ENCODE measurements around the gene FBLN5.

FBLN5 gene

DNA sequence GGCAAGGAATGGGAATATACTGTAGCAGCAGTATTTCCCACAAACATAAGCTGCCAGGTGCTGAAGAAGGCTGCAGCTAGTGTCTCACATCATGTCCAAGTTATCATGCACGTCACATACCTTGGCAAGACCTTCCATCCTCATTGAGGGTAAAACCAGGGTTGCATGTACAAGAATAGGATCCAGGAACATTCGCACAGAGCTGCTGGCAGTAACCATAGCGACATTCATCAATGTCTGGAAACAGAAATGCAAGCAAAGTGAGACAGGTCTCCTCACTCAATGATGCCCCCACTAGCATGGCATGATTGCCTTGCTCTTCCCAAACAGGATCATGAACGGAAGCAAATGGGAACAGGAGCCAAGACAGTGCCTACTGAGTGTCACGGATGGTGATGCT is 56.4 kb downstream of the FBLN5 start:
- TF ChIP-seq Cebpa-rat (IDR thresholded peaks at IDR 0.05): no peak
- no peaks in the 10 kb centered on the region for H3K9me3 ChIP-seq
- H3K27ac ChIP-seq: no peak overlapping the region
- H4K20me1 ChIP-seq: no peaks in the 10 kb centered on the region
- H3K4me1 ChIP-seq: no peaks in the 10 kb centered on the region
- no peak overlapping the region for H3K4me2 ChIP-seq
- H3K9ac ChIP-seq: no peak overlapping the region
- H3K36me3 ChIP-seq: no peaks in the 10 kb centered on the region
- no peak overlapping the region for H3K4me3 ChIP-seq
- H3K27me3 ChIP-seq: no peaks in the 10 kb centered on the region

DNA sequence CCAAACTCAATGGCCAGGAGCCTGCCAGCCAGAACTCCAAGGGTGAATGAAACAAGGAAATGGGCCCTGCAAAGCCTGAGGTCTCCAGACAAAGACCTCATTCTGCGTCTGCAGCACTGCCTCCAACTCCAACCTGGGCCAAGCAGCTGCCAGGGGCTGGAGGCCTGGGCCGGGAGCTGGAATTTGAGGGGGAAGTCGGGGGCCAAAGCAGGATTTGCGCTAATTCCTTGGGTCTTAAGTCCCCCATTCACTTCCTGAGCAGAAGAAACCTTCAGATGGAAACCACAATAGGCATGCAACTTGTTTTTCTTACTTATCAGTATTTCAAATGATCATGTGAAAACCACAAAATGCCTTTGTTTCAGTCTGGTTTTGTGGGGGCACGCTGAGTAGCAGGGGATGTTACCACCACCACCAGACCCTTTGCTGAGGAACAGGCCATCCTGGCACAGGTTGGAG is 57.2 kb downstream of the FBLN5 start:
- Histone ChIP-seq H3K9me3 (no peaks in the 10 kb centered on the region), H3K4me2 (no peak overlapping the region)

DNA sequence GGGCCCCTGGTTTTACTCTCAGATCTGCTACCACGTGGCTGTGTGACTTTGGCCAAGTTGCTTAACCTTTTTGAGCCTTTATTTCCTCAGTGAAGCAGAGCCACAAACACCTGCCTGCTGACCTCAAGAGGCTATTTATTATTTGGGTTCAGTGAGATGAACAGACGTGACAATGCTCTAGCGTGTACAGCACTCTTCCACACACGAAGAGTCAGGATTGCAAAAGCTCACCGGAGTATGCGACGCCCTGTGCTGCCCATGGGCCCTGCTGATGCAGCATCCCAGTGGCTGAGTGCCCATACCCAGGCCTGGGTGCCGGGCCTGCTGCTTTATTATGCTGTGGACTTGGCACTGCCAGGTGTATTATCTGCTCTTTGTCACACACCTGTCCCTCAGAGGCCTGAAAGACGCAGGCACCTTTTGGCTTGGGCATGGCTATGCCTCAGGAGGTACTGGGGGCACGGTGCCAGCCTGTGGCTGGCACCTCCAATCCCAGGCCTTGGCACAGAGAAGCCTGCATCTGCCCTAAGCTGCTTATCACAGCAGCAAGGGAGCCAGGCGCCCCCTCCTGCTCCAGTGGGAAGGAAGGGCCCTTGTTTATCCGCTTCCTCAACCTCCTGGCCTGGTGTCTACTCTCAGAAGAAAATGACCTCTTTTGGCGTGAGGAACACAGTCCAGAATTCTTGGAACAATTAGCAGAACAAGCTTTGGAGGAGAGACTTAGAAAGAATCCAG is 57.9 kb downstream of the FBLN5 start:
- no peaks in the 10 kb centered on the region for H3K36me3 ChIP-seq
- no peak overlapping the region for H3K27ac ChIP-seq
- no peaks in the 10 kb centered on the region for H3K9me3 ChIP-seq
- H3K27me3 ChIP-seq: no peaks in the 10 kb centered on the region
- no peak overlapping the region for H3K4me3 ChIP-seq
- H4K20me1 ChIP-seq: no peaks in the 10 kb centered on the region
- TF ChIP-seq Cebpa-rat (IDR thresholded peaks at IDR 0.05): no peak
- H3K4me1 ChIP-seq: no peaks in the 10 kb centered on the region
- no peak overlapping the region for H3K4me2 ChIP-seq
- H3K9ac ChIP-seq: no peak overlapping the region

More for the DNA sequence above, 57.2 kb downstream of the FBLN5 start:
- Histone ChIP-seq H3K9ac (no peak overlapping the region), H3K36me3 (no peaks in the 10 kb centered on the region), H3K4me1 (no peaks in the 10 kb centered on the region), H3K27me3 (no peaks in the 10 kb centered on the region), H3K4me3 (no peak overlapping the region), H3K27ac (no peak overlapping the region), H4K20me1 (no peaks in the 10 kb centered on the region)
- TF ChIP-seq Cebpa-rat (IDR thresholded peaks at IDR 0.05): no peak

DNA sequence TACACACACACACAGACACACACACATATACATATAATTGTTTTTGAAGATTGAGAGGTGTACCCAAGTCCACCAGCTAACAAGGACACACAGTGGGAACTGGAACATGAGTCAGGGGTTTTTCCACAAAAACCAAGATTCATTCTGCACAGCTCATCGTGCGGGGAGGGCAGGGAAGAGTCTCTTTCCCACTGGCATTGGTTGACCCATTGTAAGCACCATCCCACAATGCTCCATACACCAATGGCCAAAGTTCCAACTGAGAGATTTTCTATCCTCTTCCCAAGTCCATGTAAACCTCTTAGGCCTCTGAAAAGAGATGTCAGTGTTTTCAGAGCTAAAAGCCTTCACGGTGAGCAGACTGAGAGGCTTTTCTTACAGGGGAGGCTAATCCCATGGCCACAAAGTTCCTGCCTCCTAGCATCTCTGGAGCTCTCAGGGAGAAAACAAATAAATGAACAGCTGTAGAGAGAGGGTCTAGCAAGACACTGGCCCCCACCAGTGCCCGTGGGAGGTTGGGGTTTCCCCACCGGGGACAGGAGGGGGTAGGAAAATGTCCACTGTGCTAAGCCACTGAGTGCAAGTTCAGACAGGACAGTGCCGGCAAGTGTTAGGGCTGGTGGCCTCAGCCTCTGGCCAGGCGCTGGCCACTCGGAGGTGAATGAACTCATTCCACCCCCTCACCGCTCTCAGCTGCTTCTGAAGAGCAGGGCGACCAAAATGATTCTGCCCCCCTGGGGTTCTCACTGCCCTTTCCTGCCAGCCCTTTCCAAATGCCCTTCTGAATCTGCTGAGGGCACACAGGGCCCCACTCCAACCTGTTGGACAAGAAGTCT is 58.6 kb downstream of the FBLN5 start:
- no peak overlapping the region for H3K4me2 ChIP-seq
- no peak overlapping the region for H3K9ac ChIP-seq
- H3K27me3 ChIP-seq: no peaks in the 10 kb centered on the region
- no peak for TF ChIP-seq Cebpa-rat (IDR thresholded peaks at IDR 0.05)
- no peaks in the 10 kb centered on the region for H3K9me3 ChIP-seq
- no peak overlapping the region for H3K4me3 ChIP-seq
- no peak overlapping the region for H3K27ac ChIP-seq
- no peaks in the 10 kb centered on the region for H4K20me1 ChIP-seq
- H3K36me3 ChIP-seq: no peaks in the 10 kb centered on the region
- H3K4me1 ChIP-seq: no peaks in the 10 kb centered on the region

DNA sequence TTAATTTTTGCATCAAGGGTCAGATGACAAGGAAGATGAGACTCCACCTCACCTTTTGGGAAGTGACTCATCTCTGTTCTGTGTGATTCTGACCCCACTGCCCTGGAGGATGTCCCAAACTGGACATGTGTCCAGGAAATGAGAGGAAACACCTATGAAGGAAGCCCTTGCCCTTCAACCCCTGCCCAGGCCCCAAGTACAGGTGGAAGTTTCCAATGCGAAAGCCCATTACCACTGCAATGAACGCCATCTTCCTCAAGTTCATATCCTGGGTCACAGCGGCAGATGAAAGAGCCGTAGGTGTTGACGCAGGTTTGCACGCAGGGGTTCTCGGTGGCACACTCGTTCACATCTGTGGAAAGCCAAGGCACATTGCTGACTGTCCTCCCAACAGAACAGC is 60.5 kb downstream of the FBLN5 start:
- no peak overlapping the region for H3K9ac ChIP-seq
- H3K27me3 ChIP-seq: no peaks in the 10 kb centered on the region
- no peaks in the 10 kb centered on the region for H3K9me3 ChIP-seq
- no peak overlapping the region for H3K27ac ChIP-seq
- no peaks in the 10 kb centered on the region for H3K4me1 ChIP-seq
- H4K20me1 ChIP-seq: no peaks in the 10 kb centered on the region
- no peaks in the 10 kb centered on the region for H3K36me3 ChIP-seq
- H3K4me2 ChIP-seq: no peak overlapping the region
- TF ChIP-seq Cebpa-rat (IDR thresholded peaks at IDR 0.05): no peak
- H3K4me3 ChIP-seq: no peak overlapping the region

DNA sequence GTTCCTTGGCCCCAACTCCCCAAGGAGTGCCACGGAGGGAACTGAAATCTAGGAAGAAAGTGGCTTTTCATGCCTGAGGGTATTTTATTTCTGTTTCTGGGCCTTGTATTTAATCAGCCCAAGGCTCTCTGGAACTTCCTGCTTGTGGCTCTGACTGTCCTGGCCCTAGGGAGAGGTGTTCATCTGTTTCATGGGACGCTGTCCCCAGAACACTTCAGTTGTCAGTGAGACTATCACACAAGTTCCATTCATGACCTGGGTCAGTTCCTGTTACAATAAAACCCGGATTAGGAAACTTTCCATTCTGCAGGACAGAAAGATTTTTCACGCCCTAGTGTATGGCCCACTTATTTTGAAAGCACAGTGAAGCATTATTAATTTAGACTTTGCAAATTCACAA is 61.7 kb downstream of the FBLN5 start:
- Histone ChIP-seq H3K27ac (no peak overlapping the region), H4K20me1 (no peaks in the 10 kb centered on the region), H3K27me3 (no peaks in the 10 kb centered on the region), H3K4me2 (no peak overlapping the region), H3K4me3 (no peak overlapping the region), H3K9ac (no peak overlapping the region), H3K9me3 (no peaks in the 10 kb centered on the region), H3K36me3 (no peaks in the 10 kb centered on the region), H3K4me1 (no peaks in the 10 kb centered on the region)
- no peak for TF ChIP-seq Cebpa-rat (IDR thresholded peaks at IDR 0.05)

DNA sequence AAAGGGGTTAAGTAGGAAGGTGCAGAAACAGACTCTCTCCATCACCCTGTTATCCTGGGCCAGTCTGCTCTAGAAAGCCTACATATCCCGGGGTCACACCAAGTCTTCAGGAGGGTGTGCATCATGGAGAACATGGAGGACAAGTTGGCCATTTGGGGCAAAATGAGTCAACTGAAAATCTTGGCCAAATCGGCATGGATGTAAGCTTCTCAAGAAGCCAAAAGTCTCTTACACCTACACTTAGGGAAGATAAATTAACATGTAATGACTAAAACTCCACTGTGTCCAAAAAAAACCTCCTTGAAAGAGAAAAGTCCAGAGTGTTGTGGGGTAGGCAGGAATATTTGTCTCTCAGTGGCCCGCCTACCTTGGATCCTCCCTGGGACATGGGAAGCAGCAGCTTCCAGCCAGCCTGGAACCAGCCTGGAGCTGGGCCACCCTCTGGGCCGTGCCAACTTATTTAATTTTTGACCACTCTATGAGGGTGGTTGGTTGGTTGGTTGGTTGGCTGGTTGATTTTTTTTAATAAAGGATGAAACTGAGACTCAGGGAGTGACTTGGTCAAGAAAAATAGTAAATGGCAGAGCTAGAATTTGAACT is 62.3 kb downstream of the FBLN5 start:
- Histone ChIP-seq H3K27me3 (no peaks in the 10 kb centered on the region), H3K27ac (no peak overlapping the region)
- TF ChIP-seq Cebpa-rat (IDR thresholded peaks at IDR 0.05): no peak

DNA sequence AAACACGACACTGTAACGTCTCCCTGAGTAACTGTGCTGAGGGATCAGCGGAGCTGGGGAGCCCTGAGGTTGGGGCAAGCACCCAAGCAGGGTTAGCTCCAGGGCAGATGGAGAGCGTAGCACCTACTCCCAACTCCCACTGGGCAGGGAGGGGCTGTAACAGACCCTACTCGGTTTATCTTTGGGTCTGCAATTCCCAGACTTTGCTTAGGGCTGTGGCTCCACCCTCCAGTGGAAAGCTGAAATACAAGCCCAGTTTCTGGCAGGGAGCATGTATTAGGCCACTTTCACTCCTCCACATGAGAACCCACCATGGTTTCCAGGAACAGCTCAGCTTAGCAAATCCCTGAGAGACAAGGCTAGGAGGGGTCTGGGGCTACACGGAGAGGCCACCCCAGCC is 62.8 kb downstream of the FBLN5 start:
- Histone ChIP-seq H4K20me1 (no peaks in the 10 kb centered on the region), H3K4me3 (no peak overlapping the region), H3K27ac (no peak overlapping the region), H3K4me1 (no peaks in the 10 kb centered on the region), H3K9me3 (no peaks in the 10 kb centered on the region), H3K4me2 (no peak overlapping the region), H3K36me3 (no peaks in the 10 kb centered on the region), H3K9ac (no peak overlapping the region), H3K27me3 (no peaks in the 10 kb centered on the region)
- no peak for TF ChIP-seq Cebpa-rat (IDR thresholded peaks at IDR 0.05)

More for the DNA sequence above, 62.3 kb downstream of the FBLN5 start:
- H4K20me1 ChIP-seq: no peaks in the 10 kb centered on the region
- no peak overlapping the region for H3K4me2 ChIP-seq
- no peaks in the 10 kb centered on the region for H3K4me1 ChIP-seq
- no peak overlapping the region for H3K4me3 ChIP-seq
- H3K36me3 ChIP-seq: no peaks in the 10 kb centered on the region
- H3K9ac ChIP-seq: no peak overlapping the region
- no peaks in the 10 kb centered on the region for H3K9me3 ChIP-seq

DNA sequence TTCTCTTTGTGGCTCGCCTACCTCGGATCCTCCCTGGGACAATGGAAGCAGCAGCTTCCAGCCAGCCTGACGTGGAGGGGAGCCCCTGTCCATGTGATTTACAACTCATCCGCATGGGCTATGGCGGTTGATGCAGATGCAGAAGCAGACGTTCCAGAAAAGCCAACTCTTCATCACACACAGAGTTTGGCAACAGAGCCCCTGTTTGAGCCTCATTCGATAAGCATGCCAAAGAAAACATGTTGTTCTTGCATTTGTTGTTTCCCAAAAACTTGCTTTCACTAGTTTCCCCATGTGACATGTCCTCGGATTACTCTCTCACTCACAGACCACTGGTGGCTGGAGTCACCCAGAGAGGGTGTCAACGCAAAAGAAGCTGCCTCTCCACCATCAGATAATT is 63.7 kb downstream of the FBLN5 start:
- H3K4me2 ChIP-seq: no peak overlapping the region
- TF ChIP-seq Cebpa-rat (IDR thresholded peaks at IDR 0.05): no peak
- no peaks in the 10 kb centered on the region for H3K9me3 ChIP-seq
- no peaks in the 10 kb centered on the region for H3K4me1 ChIP-seq
- H3K27me3 ChIP-seq: no peaks in the 10 kb centered on the region
- no peaks in the 10 kb centered on the region for H3K36me3 ChIP-seq
- no peak overlapping the region for H3K9ac ChIP-seq
- H3K4me3 ChIP-seq: no peak overlapping the region
- H3K27ac ChIP-seq: no peak overlapping the region
- H4K20me1 ChIP-seq: no peaks in the 10 kb centered on the region

DNA sequence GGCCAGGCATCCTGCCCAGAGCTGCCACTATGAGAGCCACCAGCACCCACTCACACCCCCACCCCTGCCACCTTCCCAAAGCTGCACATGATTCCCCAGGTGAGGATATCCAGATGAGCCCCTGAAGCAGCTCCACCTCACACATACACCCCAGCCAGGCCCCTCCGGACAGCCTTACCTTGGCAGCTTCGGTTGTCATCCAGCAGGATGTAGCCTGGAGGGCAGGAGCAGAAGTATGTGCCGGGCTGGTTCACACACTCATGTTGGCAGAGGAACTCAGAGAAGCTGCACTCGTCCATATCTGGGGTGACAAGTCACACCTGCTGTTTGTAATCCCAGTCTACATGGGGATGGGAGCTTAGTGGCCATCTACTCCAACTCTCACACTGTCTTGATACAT is 64.7 kb downstream of the FBLN5 start:
- Histone ChIP-seq H3K27me3 (no peaks in the 10 kb centered on the region), H3K4me3 (no peak overlapping the region), H3K27ac (no peak overlapping the region), H4K20me1 (no peaks in the 10 kb centered on the region), H3K36me3 (no peaks in the 10 kb centered on the region), H3K4me1 (peaks cover 3% of the 10 kb centered on the region), H3K4me2 (no peak overlapping the region), H3K9ac (no peak overlapping the region), H3K9me3 (no peaks in the 10 kb centered on the region)
- TF ChIP-seq Cebpa-rat (IDR thresholded peaks at IDR 0.05): no peak
